ENCODE measurements around the gene CASP10. TPM values are rescaled to one million over a fixed set of nuclear protein-coding genes. Genes with fewer than 3 reads are reported as not detected.
"Not testable (repeated sequence)": the region's sequence is repeated elsewhere in the genome, so short reads cannot be mapped to it uniquely, and the experiment has no call there.

CASP10 gene
- total RNA-seq, 1 donor from 2014 or later: 38.6 TPM

DNA sequence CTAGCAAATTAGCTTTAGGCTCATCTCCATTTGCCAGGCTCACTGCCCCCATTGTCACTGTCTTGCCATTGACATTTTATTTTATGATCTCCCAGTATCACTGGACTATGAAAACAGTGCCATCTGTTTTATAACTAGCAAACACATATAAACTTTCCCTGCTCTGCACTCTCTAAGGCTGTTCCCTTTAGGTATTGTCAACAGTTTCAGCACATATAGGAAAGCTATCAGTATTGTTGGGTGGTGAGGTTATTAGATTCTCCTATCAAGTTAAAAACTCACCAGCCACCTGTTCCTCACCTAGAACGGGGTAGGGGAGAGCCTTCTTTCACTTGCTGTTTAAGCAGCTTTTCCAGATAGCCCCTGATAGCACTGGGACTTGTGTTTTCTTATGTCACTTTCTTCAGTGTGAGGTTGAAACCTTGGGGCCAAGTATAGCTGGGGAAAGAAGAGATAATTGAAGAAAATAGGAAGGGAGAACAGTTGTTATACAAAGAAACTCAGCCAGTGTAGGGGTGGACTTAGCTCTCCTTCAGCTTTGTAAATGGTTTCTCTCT lies 34.4 kb upstream of the CASP10 start:
- H3K4me1 Mint-ChIP-seq (ENCODE audit: unreplicated experiment): peaks cover 21% of the 10 kb centered on the region
- H3K4me3 Mint-ChIP-seq (ENCODE audit: unreplicated experiment): no peak overlapping the region
- peaks cover 55% of the 10 kb centered on the region for H3K36me3 Mint-ChIP-seq (ENCODE audit: low read depth, unreplicated experiment)
- TF ChIP-seq, protein P1, sequence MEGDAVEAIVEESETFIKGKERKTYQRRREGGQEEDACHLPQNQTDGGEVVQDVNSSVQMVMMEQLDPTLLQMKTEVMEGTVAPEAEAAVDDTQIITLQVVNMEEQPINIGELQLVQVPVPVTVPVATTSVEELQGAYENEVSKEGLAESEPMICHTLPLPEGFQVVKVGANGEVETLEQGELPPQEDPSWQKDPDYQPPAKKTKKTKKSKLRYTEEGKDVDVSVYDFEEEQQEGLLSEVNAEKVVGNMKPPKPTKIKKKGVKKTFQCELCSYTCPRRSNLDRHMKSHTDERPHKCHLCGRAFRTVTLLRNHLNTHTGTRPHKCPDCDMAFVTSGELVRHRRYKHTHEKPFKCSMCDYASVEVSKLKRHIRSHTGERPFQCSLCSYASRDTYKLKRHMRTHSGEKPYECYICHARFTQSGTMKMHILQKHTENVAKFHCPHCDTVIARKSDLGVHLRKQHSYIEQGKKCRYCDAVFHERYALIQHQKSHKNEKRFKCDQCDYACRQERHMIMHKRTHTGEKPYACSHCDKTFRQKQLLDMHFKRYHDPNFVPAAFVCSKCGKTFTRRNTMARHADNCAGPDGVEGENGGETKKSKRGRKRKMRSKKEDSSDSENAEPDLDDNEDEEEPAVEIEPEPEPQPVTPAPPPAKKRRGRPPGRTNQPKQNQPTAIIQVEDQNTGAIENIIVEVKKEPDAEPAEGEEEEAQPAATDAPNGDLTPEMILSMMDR (IDR thresholded peaks at IDR 0.05; ENCODE audit: unreplicated experiment): no peak
- peak overlapping the region; percentile 3 for H3K27ac Mint-ChIP-seq (ENCODE audit: unreplicated experiment)
- H3K27me3 Mint-ChIP-seq (ENCODE audit: unreplicated experiment): no peaks in the 10 kb centered on the region
- H3K9me3 Mint-ChIP-seq (ENCODE audit: unreplicated experiment): no peaks in the 10 kb centered on the region
- DNase-seq (ENCODE audit: low spot score): no peak

DNA sequence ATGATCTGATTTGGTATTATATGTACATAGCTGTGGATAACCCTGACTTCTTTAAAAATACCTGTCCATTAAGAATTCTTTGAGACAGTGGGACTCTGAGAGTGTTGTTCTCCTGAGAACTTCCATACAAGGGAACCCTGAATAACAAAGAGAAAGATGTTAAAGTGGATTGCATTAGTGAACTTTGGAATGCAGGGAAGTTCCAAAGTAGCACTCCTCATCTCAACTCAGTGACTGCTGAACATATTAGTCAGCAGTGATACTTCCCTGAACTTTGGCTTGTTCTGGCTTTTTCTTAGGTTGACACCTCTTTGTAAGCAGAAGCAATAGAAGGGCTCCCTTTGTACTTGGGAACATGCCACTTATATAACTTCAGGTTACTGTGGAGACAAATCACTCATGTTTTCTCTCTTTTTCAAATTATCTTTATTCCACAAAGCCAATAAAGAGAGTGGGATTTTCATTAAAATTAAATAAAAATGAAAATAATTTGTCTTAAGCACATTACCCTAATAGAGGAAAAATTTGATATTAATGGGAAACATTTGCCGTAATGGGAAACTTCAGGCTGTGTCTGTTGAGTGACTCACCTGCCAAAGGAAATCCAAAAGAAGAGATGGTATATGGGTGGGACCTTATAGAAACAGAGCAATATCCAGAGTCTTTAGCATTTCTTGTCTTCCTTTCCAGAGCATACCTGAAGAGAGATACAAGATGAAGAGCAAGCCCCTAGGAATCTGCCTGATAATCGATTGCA lies 33.7 kb upstream of the CASP10 start:
- no peaks in the 10 kb centered on the region for H3K9me3 Mint-ChIP-seq (ENCODE audit: unreplicated experiment)
- peak overlapping the region; percentile 77 for H3K4me3 Mint-ChIP-seq (ENCODE audit: unreplicated experiment)
- peak overlapping the region; percentile 72 for H3K27ac Mint-ChIP-seq (ENCODE audit: unreplicated experiment)
- peaks cover 21% of the 10 kb centered on the region for H3K4me1 Mint-ChIP-seq (ENCODE audit: unreplicated experiment)
- H3K36me3 Mint-ChIP-seq (ENCODE audit: low read depth, unreplicated experiment): peaks cover 56% of the 10 kb centered on the region
- TF ChIP-seq, protein P1 (IDR thresholded peaks at IDR 0.05; ENCODE audit: unreplicated experiment): no peak
- no peaks in the 10 kb centered on the region for H3K27me3 Mint-ChIP-seq (ENCODE audit: unreplicated experiment)
- no peak for DNase-seq (ENCODE audit: low spot score)

DNA sequence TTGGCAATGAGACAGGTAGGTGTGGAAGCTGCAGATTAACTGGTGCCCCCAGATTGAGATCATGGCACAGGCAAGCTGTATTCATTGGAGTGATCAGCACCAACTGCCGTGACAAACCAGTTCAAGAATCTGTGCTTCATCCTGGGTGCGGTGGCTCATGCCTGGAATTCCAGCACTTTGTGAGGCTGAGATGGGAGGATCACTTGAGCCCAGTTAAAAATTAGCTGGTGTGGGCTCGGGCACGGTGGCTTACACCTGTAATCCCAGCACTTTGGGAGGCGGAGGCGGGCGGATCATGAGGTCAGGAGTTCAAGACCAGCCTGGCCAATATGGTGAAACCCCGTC lies 33.1 kb upstream of the CASP10 start:
- H3K27me3 Mint-ChIP-seq (ENCODE audit: unreplicated experiment); DNase-seq (ENCODE audit: low spot score); H3K9me3 Mint-ChIP-seq (ENCODE audit: unreplicated experiment): not testable (repeated sequence)
- Mint-ChIP-seq H3K4me1 (ENCODE audit: unreplicated experiment) (peaks cover 23% of the 10 kb centered on the region), H3K36me3 (ENCODE audit: low read depth, unreplicated experiment) (peaks cover 61% of the 10 kb centered on the region), H3K27ac (ENCODE audit: unreplicated experiment) (peak overlapping the region; percentile 72), H3K4me3 (ENCODE audit: unreplicated experiment) (peak overlapping the region; percentile 77)

DNA sequence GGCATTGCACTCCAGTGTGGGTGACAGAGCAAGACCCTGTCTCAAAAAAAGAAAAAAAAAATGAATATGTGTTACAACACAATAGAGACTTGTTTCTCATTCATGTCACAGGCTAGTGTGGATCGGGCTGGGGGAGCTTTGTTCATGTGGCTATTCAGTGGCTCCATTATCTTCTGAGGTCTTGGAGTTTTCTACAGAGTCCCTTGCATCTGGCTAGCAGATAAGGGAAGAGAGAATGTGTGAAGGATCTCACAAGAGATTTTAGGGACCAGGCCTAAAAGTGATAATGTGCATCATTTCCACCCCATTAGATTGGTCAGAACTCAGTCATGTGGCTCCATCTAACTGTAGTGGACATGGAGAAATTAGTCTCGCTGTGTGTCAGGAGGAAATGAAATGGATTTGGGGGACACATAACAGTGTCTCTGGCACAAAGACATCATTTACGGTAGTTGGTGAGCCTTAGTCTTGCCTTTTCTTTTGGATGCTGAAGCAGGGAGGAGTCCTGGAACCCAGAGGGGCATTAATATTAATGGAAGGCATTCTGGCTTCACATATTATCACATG lies 32.4 kb upstream of the CASP10 start:
- DNase-seq (ENCODE audit: low spot score): no peak
- Mint-ChIP-seq H3K4me3 (ENCODE audit: unreplicated experiment) (peak overlapping the region; percentile 60), H3K27ac (ENCODE audit: unreplicated experiment) (peak overlapping the region; percentile 39), H3K27me3 (ENCODE audit: unreplicated experiment) (no peaks in the 10 kb centered on the region), H3K36me3 (ENCODE audit: low read depth, unreplicated experiment) (peaks cover 62% of the 10 kb centered on the region), H3K4me1 (ENCODE audit: unreplicated experiment) (peaks cover 24% of the 10 kb centered on the region), H3K9me3 (ENCODE audit: unreplicated experiment) (no peaks in the 10 kb centered on the region)
- TF ChIP-seq, protein P1 (IDR thresholded peaks at IDR 0.05; ENCODE audit: unreplicated experiment): no peak

DNA sequence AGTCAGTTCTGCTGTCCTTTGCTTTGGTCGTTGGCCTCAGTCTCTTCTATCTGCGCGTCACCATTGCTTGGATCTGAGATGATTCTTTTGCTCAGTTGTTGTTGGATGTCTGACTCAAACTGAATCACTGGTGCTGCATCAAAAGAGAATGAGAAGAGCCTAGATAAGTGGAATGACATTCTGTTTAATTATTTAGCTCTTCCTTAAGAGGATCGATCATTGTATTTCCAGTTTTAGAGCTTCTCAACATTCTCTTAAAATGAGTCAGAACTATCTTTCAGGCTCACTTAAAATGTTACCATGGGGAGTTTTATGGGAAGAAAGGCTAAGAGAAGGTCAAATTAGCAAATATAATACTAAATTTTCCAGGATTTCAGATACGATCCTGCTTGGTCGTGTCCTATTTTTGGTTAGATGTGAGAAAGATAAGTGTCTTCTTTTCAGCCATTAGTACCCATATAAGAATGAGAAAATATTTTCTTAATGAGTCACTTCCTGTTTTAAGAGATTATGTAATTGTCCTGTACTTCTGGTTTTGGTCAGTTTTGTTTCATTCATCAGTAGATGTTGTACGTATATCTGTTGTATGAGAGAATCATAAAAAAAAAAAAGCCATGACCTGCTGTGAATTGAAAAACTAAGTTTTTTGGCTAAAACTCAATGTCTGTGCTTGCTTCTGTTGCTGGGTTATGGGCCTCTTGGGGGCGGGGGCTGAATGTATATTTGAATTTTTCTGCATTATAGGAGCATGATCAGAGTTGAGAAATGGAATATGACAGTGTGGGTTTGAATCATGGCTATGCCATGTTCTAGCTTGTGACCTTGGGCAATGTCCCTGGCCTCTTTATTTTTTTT lies 31.6 kb upstream of the CASP10 start:
- TF ChIP-seq, protein P1 (IDR thresholded peaks at IDR 0.05; ENCODE audit: unreplicated experiment): no peak
- H3K4me3 Mint-ChIP-seq (ENCODE audit: unreplicated experiment): peak overlapping the region; percentile 10
- H3K36me3 Mint-ChIP-seq (ENCODE audit: low read depth, unreplicated experiment): peaks cover 68% of the 10 kb centered on the region
- DNase-seq (ENCODE audit: low spot score): no peak
- H3K9me3 Mint-ChIP-seq (ENCODE audit: unreplicated experiment): no peaks in the 10 kb centered on the region
- no peaks in the 10 kb centered on the region for H3K27me3 Mint-ChIP-seq (ENCODE audit: unreplicated experiment)
- H3K27ac Mint-ChIP-seq (ENCODE audit: unreplicated experiment): peak overlapping the region; percentile 39
- H3K4me1 Mint-ChIP-seq (ENCODE audit: unreplicated experiment): peaks cover 31% of the 10 kb centered on the region

Data from endothelial cell (in vitro differentiated cells).